ENCODE measurements around the gene PTPRK.

- TF ChIP-seq FOXM1 (CRISPR knock-in tag; IDR thresholded peaks at IDR 0.05) (no peak), MIER3 (CRISPR knock-in tag; IDR thresholded peaks at IDR 0.05; ENCODE audit: borderline replicate concordance) (no peak), MAFG (CRISPR knock-in tag; IDR thresholded peaks at IDR 0.05) (no peak), HDAC2 (CRISPR knock-in tag; IDR thresholded peaks at IDR 0.05) (no peak), GATAD2A (CRISPR knock-in tag; IDR thresholded peaks at IDR 0.05) (no peak; the same call in 1 of the 2 replicates), RNF219 (CRISPR knock-in tag; IDR thresholded peaks at IDR 0.05) (no peak), ZNF276 (CRISPR knock-in tag; IDR thresholded peaks at IDR 0.05; ENCODE audit: low read depth) (no peak), POLR2A (IDR thresholded peaks at IDR 0.05; ENCODE audit: insufficient read depth in 1 of 2, low read depth in 2 of 2, low read length in 2 of 2) (no peak), MLX (CRISPR knock-in tag; IDR thresholded peaks at IDR 0.05) (no peak), ZFP82 (CRISPR knock-in tag; IDR thresholded peaks at IDR 0.05; ENCODE audit: borderline replicate concordance) (no peak), DMAP1 (CRISPR knock-in tag; IDR thresholded peaks at IDR 0.05) (no peak), ESRRA (CRISPR knock-in tag; IDR thresholded peaks at IDR 0.05; ENCODE audit: low read depth) (no peak), EP300 (IDR thresholded peaks at IDR 0.05; ENCODE audit: low read depth in 2 of 2, low read length in 2 of 2) (no peak; a peak in 1 of 4 replicates), EP300 (CRISPR knock-in tag; IDR thresholded peaks at IDR 0.05; ENCODE audit: borderline replicate concordance) (no peak), ZNF563 (CRISPR knock-in tag; IDR thresholded peaks at IDR 0.05) (no peak)
Observed at GRCh38 chr6:128500014-128500413, 20.4 kb downstream of the PTPRK start.

Data from HepG2 (cell line).